Epithelial cell of esophagus (primary cell): Measurements from ENCODE around the gene CST9L.

Source experiments
- DNase-seq: peaks from one replicate; pipeline ENCODE4 v3.0.0; 2010; ENCODE audit warnings: low read depth
- H3K4me3 ChIP-seq: 2 replicates; pipeline ENCODE4 v1.5.1; 2011; ENCODE audit warnings: mild to moderate bottlenecking, low read length, control low read depth
- TF ChIP-seq, protein P1 (sequence below): IDR thresholded peaks from 2 replicates; pipeline ENCODE4 v1.5.1; 2011; ENCODE audit warnings: low read depth, mild to moderate bottlenecking, low read length, control low read depth, inconsistent platforms; ENCODE audit not compliant: insufficient read depth; ENCODE audit errors: missing control alignments

Gene CST9L

DNA sequence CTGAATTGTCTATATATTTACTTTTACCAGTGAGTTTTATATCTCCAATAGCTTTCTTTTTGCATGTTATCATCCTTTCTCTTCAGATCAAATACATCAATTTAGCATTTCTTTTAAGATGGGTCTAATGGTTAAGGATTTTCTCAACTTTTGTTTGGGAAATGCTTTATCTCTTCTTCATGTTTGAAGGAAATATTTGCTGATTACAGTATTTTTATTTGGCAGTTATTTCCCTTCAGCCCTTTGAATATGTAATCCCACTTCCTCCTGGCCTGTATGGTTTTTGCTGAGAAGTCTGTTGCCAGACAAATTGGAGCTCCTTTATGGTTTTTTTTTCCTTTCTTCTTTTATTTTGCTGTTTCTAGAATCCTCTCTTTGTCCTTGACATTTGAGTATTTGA, 6.7 kb upstream of the CST9L start:
- TF ChIP-seq, protein P1, sequence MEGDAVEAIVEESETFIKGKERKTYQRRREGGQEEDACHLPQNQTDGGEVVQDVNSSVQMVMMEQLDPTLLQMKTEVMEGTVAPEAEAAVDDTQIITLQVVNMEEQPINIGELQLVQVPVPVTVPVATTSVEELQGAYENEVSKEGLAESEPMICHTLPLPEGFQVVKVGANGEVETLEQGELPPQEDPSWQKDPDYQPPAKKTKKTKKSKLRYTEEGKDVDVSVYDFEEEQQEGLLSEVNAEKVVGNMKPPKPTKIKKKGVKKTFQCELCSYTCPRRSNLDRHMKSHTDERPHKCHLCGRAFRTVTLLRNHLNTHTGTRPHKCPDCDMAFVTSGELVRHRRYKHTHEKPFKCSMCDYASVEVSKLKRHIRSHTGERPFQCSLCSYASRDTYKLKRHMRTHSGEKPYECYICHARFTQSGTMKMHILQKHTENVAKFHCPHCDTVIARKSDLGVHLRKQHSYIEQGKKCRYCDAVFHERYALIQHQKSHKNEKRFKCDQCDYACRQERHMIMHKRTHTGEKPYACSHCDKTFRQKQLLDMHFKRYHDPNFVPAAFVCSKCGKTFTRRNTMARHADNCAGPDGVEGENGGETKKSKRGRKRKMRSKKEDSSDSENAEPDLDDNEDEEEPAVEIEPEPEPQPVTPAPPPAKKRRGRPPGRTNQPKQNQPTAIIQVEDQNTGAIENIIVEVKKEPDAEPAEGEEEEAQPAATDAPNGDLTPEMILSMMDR, result no peak
- no peak overlapping the region for H3K4me3 ChIP-seq
- no peak for DNase-seq

- no peak overlapping the region for H3K4me3 ChIP-seq
- TF ChIP-seq, protein P1, result no peak
- DNase-seq, result no peak
Measured at GRCh38 chr20:23570178-23570760, 2.0 kb upstream of the CST9L start.

GRCh38 chr20:23569570-23569969, 1.3 kb upstream of the CST9L start:
- TF ChIP-seq, protein P1, result no peak

DNA sequence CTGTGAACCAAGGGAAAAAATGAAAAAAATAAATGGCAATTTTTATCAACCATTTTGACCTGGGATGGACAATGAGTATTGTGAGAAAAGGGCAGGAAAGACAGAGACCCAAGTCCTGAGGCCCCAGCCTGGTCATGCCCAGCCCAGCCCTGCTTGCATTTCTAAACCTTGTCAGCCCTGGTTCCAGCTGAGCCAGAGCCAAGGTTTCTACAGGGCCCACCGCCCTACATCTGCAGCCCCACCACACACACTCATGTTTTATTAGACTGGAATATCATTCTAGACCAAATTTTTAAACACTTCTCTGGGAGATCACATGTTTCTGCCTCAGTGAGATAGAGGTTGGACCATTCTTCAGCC, 667 bp upstream of the CST9L start:
- H3K4me3 ChIP-seq, result no peak overlapping the region
- TF ChIP-seq, protein P1, result no peak
- no peak for DNase-seq

More at GRCh38 chr20:23569570-23569969, 1.3 kb upstream of the CST9L start:
- H3K4me3 ChIP-seq, result no peak overlapping the region
- DNase-seq, result no peak

GRCh38 chr20:23566199-23566932, 1.9 kb downstream of the CST9L start:
- TF ChIP-seq, protein P1, result no peak
- no peak for DNase-seq

DNA sequence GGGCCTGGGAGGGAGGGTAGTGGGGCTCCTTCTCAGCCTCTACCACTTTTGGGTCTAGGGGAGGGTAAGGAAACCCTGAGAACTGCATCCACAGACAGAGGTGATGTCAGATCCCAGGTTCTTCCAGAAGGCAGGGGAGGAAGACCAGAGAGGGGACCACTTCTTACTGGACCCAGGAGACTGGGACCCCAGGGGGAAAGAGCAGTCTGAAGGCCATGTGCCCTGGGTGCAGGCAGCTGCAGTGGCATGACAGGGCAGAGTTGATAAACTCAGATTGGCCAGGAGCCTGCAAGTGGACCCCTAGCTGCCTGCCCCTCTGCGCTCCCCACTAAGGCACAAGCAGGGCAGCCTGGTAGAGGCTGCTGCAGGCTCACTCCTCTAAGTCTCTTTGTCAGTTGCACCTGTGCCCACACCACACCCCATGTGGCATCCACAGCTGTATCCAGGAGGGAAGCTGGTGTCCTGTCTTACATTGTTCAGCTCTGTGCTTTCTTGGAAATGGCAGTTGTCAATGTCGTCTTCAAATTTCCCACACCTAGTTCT, 2.7 kb downstream of the CST9L start:
- TF ChIP-seq, protein P1, result no peak
- no peak for DNase-seq
- no peak overlapping the region for H3K4me3 ChIP-seq

More at GRCh38 chr20:23566199-23566932, 1.9 kb downstream of the CST9L start:
- H3K4me3 ChIP-seq, result no peak overlapping the region
